MM.1S (cell line): ENCODE measurements around the gene SPOCK1.

Experiments
- CTCF ChIP-seq: fragments of 300-600 bp; sonication (generic); IDR thresholded peaks from 2 replicates; pipeline ENCODE4 v1.5.1; 2016; ENCODE audit warnings: antibody characterized with exemption, low read length, mixed read lengths
- EZH2 ChIP-seq: fragments of 300-600 bp; sonication (generic); optimal IDR thresholded peaks from 2 replicates; pipeline ENCODE3; 2017; ENCODE audit warnings: low read depth, mild to moderate bottlenecking, antibody characterized with exemption, low read length, mixed read lengths

- no peak for TF ChIP-seq CTCF
- TF ChIP-seq EZH2, result no peak
Observed at GRCh38 chr5:137199966-137200365, 299.2 kb downstream of the SPOCK1 start.
